HG03457 (cell line): ENCODE data around the gene HMG20A.

ENCODE experiments used
- ATAC-seq: cut with Tn5 transposase; IDR thresholded peaks from one replicate; pipeline ENCODE4 v1.9.1; 2021; ENCODE audit warnings: moderate number of reproducible peaks; ENCODE audit not compliant: unreplicated experiment

Gene HMG20A

GRCh38 chr15:77533578-77534430 is 113.1 kb downstream of the HMG20A start:
- ATAC-seq: no peak
